Measurements from ENCODE around the gene PCDHGA10. TPM values are rescaled to one million over a fixed set of nuclear protein-coding genes. Genes with fewer than 3 reads are reported as not detected.
A peak's percentile ranks its signal among the peaks of the same experiment; 100 is the strongest.

PCDHGA10 gene
- total and polyA plus RNA-seq, 2 experiments from 2014 or later = 4.6 to 11.1 TPM

GRCh38 chr5:141419074-141419880, 6.5 kb downstream of the PCDHGA10 start:
- H3K27ac ChIP-seq = no peak overlapping the region
- TF ChIP-seq EZH2phosphoT487 (IDR thresholded peaks at IDR 0.05; ENCODE audit: insufficient read depth, low read depth) (no peak), EZH2 (IDR thresholded peaks at IDR 0.05; ENCODE audit: insufficient read depth, poor library complexity, severe bottlenecking) (no peak)
- H3K79me2 ChIP-seq (ENCODE audit: insufficient read depth) = peaks cover 36% of the 10 kb centered on the region
- H4K20me1 ChIP-seq (ENCODE audit: insufficient read depth) = no peaks in the 10 kb centered on the region
- no peaks in the 10 kb centered on the region for H3K9me2 ChIP-seq (ENCODE audit: insufficient read depth)
- H3K4me3 ChIP-seq = no peak overlapping the region; the same call in 1 of the 2 replicates
- in situ Hi-C loops (cut with MboI) = loop anchor here (5.0 kb wide), 1 partner anchor 143 kb away; no protein-coding TSS in a partner anchor
- WGBS, 2 experiments (ENCODE audit: low coverage in 1 of 2, low lambda C conversion rate in 2 of 2, missing lambda C conversion rate in 2 of 2) = 46 to 47% methylated on average over 68 to 74 of the region's 74 CpGs
- H3K4me1 ChIP-seq (ENCODE audit: insufficient read depth) = peaks cover 17% of the 10 kb centered on the region; the same call in 1 of the 2 replicates
- H3K4me2 ChIP-seq (ENCODE audit: unreplicated experiment) = no peak overlapping the region
- H3K27me3 ChIP-seq (replicated peaks; ENCODE audit: insufficient read depth) = no peaks in the 10 kb centered on the region
- 0 out of 2 replicates have a peak, but pooled peaks cover 3% of the 10 kb centered on the region for H3K36me3 ChIP-seq (ENCODE audit: low read depth)
- 0 out of 2 replicates have a peak overlapping the region, but pooled peaks have one; percentile 72 for H2AFZ ChIP-seq
- DNase-seq = no peak
- no peaks in the 10 kb centered on the region for H3K9me3 ChIP-seq (ENCODE audit: low read depth)
- no peak overlapping the region for H3K9ac ChIP-seq
- H3F3A ChIP-seq (ENCODE audit: insufficient read depth) = peaks cover 27% of the 10 kb centered on the region

GRCh38 chr5:141420855-141421488, 8.2 kb downstream of the PCDHGA10 start, which contains the start of gene PCDHGA11:
PCDHGA11 (plus strand) TSS chr5:141421051; CDS start chr5:141421228, 177 bp downstream.
- WGBS, 2 experiments (ENCODE audit: low coverage in 1 of 2, low lambda C conversion rate in 2 of 2, missing lambda C conversion rate in 2 of 2) = 11 to 14% methylated on average over 42 of the region's 42 CpGs
- Histone ChIP-seq H3K9ac (peak within 1 kb of the TSS; percentile 77), H3F3A (ENCODE audit: insufficient read depth) (peaks cover 27% of the 10 kb centered on the region), H3K36me3 (ENCODE audit: low read depth) (0 out of 2 replicates have a peak, but pooled peaks cover 3% of the 10 kb centered on the region), H4K20me1 (ENCODE audit: insufficient read depth) (no peaks in the 10 kb centered on the region), H3K4me3 (peak within 1 kb of the TSS; percentile 80), H3K9me3 (ENCODE audit: low read depth) (no peaks in the 10 kb centered on the region), H3K27ac (peak within 1 kb of the TSS; percentile 65), H3K27me3 (replicated peaks; ENCODE audit: insufficient read depth) (no peaks in the 10 kb centered on the region), H3K79me2 (ENCODE audit: insufficient read depth) (peaks cover 53% of the 10 kb centered on the region), H3K9me2 (ENCODE audit: insufficient read depth) (no peaks in the 10 kb centered on the region), H2AFZ (peak within 1 kb of the TSS; percentile 80), H3K4me2 (ENCODE audit: unreplicated experiment) (peak within 1 kb of the TSS; percentile 79), H3K4me1 (ENCODE audit: insufficient read depth) (peaks cover 20% of the 10 kb centered on the region; the same call in 1 of the 2 replicates)
- no peak for TF ChIP-seq EZH2phosphoT487 (IDR thresholded peaks at IDR 0.05; ENCODE audit: insufficient read depth, low read depth)
- TF ChIP-seq EZH2 (IDR thresholded peaks at IDR 0.05; ENCODE audit: insufficient read depth, poor library complexity, severe bottlenecking) = no peak
- peak; percentile 88 for DNase-seq
- in situ Hi-C loops (cut with MboI) = no loop called here

- Histone ChIP-seq H4K20me1 (ENCODE audit: insufficient read depth) (no peaks in the 10 kb centered on the region), H3K4me3 (peak overlapping the region; percentile 80), H3K79me2 (ENCODE audit: insufficient read depth) (peaks cover 58% of the 10 kb centered on the region), H3F3A (ENCODE audit: insufficient read depth) (peaks cover 27% of the 10 kb centered on the region), H3K4me1 (ENCODE audit: insufficient read depth) (peaks cover 20% of the 10 kb centered on the region; the same call in 1 of the 2 replicates), H2AFZ (peak overlapping the region; percentile 80), H3K9me3 (ENCODE audit: low read depth) (no peaks in the 10 kb centered on the region), H3K27me3 (replicated peaks; ENCODE audit: insufficient read depth) (no peaks in the 10 kb centered on the region), H3K9me2 (ENCODE audit: insufficient read depth) (no peaks in the 10 kb centered on the region), H3K27ac (peak overlapping the region; percentile 65), H3K4me2 (ENCODE audit: unreplicated experiment) (peak overlapping the region; percentile 79), H3K9ac (peak overlapping the region; percentile 77), H3K36me3 (ENCODE audit: low read depth) (0 out of 2 replicates have a peak, but pooled peaks cover 3% of the 10 kb centered on the region)
- DNase-seq = peak; percentile 60
- no peak for TF ChIP-seq EZH2 (IDR thresholded peaks at IDR 0.05; ENCODE audit: insufficient read depth, poor library complexity, severe bottlenecking)
- TF ChIP-seq EZH2phosphoT487 (IDR thresholded peaks at IDR 0.05; ENCODE audit: insufficient read depth, low read depth) = no peak
- whole genome bisulfite sequencing, 2 experiments (ENCODE audit: low coverage in 1 of 2, low lambda C conversion rate in 2 of 2, missing lambda C conversion rate in 2 of 2) = 16 to 18% methylated on average over 13 of the region's 13 CpGs
- in situ Hi-C loops (cut with MboI) = no loop called here
These were observed 8.7 kb downstream of the PCDHGA10 start for GRCh38 chr5:141421489-141421855.

- no peaks in the 10 kb centered on the region for H4K20me1 ChIP-seq (ENCODE audit: insufficient read depth)
- H3K9ac ChIP-seq = no peak overlapping the region
- in situ Hi-C loops (cut with MboI) = no loop called here
- peaks cover 59% of the 10 kb centered on the region for H3K79me2 ChIP-seq (ENCODE audit: insufficient read depth)
- no peaks in the 10 kb centered on the region for H3K27me3 ChIP-seq (replicated peaks; ENCODE audit: insufficient read depth)
- no peak overlapping the region for H2AFZ ChIP-seq
- H3K9me3 ChIP-seq (ENCODE audit: low read depth) = no peaks in the 10 kb centered on the region
- H3K4me3 ChIP-seq = peak overlapping the region; percentile 80; the same call in 1 of the 2 replicates
- no peak for DNase-seq
- peaks cover 15% of the 10 kb centered on the region; the same call in 1 of the 2 replicates for H3K4me1 ChIP-seq (ENCODE audit: insufficient read depth)
- H3K36me3 ChIP-seq (ENCODE audit: low read depth) = peaks cover 3% of the 10 kb centered on the region; the same call in 1 of the 2 replicates
- no peak overlapping the region for H3K27ac ChIP-seq
- TF ChIP-seq EZH2phosphoT487 (IDR thresholded peaks at IDR 0.05; ENCODE audit: insufficient read depth, low read depth) (no peak), EZH2 (IDR thresholded peaks at IDR 0.05; ENCODE audit: insufficient read depth, poor library complexity, severe bottlenecking) (no peak)
- peaks cover 27% of the 10 kb centered on the region for H3F3A ChIP-seq (ENCODE audit: insufficient read depth)
- no peaks in the 10 kb centered on the region for H3K9me2 ChIP-seq (ENCODE audit: insufficient read depth)
- 44% methylated on average over 25 to 41 of the region's 42 CpGs for WGBS, 2 experiments (ENCODE audit: low coverage in 1 of 2, low lambda C conversion rate in 2 of 2, missing lambda C conversion rate in 2 of 2)
- peak overlapping the region; percentile 59 for H3K4me2 ChIP-seq (ENCODE audit: unreplicated experiment)
These were observed 10.0 kb downstream of the PCDHGA10 start for GRCh38 chr5:141422742-141423291.
